ENCODE measurements around the gene L3MBTL4. TPM values are rescaled to one million over a fixed set of nuclear protein-coding genes. Genes with fewer than 3 reads are reported as not detected.

The L3MBTL4 gene
- total RNA-seq, 6 donors from 2014 or later: 13.2 to 29.1 (median 14.8) TPM

DNA sequence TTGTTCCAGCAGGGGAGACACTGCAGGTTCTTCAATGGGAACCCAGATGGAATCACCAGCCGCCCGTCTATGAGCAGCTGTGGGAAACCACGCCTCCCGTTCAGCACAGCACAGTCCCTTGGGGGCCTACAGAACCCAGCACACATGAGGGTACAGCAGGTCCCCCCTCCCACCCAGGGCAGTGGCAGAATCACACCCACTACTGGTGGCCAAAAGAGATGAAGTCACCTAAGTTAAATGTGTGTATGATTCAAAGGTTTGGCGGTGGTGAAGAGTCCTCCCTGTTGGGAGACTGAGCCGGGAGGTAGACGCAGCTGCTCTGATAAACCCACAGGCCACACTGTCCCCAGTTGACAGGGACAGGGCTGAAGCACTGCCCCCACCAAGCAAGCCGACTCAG, 44.3 kb downstream of the L3MBTL4 start:
- Histone ChIP-seq H3K36me3 (no peaks in the 10 kb centered on the region), H3K27ac (no peak overlapping the region), H3K4me3 (no peak overlapping the region), H3K4me1 (peaks cover 5 to 13% (median 9%) of the 10 kb centered on the region in 4 donors), H3K9me3 (no peaks in the 10 kb centered on the region), H3K27me3 (no peaks in the 10 kb centered on the region)
- peak; percentile 40 to 83 for ATAC-seq (ENCODE audit: low FRiP score in 2 of 2)
- TF ChIP-seq POLR2A (IDR thresholded peaks at IDR 0.05) (no peak), EP300 (IDR thresholded peaks at IDR 0.05) (no peak), POLR2AphosphoS5 (IDR thresholded peaks at IDR 0.05) (no peak)
- TF ChIP-seq, protein P1, sequence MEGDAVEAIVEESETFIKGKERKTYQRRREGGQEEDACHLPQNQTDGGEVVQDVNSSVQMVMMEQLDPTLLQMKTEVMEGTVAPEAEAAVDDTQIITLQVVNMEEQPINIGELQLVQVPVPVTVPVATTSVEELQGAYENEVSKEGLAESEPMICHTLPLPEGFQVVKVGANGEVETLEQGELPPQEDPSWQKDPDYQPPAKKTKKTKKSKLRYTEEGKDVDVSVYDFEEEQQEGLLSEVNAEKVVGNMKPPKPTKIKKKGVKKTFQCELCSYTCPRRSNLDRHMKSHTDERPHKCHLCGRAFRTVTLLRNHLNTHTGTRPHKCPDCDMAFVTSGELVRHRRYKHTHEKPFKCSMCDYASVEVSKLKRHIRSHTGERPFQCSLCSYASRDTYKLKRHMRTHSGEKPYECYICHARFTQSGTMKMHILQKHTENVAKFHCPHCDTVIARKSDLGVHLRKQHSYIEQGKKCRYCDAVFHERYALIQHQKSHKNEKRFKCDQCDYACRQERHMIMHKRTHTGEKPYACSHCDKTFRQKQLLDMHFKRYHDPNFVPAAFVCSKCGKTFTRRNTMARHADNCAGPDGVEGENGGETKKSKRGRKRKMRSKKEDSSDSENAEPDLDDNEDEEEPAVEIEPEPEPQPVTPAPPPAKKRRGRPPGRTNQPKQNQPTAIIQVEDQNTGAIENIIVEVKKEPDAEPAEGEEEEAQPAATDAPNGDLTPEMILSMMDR (IDR thresholded peaks at IDR 0.05): no peak
- WGBS, 2 donors: 72 to 86% methylated on average over 8 of the region's 8 CpGs
- no peak for DNase-seq

- H3K27me3 ChIP-seq: no peaks in the 10 kb centered on the region
- TF ChIP-seq EP300 (IDR thresholded peaks at IDR 0.05): no peak
- TF ChIP-seq, protein P1 (IDR thresholded peaks at IDR 0.05): no peak
- TF ChIP-seq POLR2AphosphoS5 (IDR thresholded peaks at IDR 0.05): no peak
- TF ChIP-seq POLR2A (IDR thresholded peaks at IDR 0.05): no peak
- no peaks in the 10 kb centered on the region for H3K36me3 ChIP-seq
- H3K4me3 ChIP-seq: no peak overlapping the region
- peaks cover 5 to 13% (median 9%) of the 10 kb centered on the region in 4 donors for H3K4me1 ChIP-seq
- 98 to 100% methylated on average over 6 of the region's 6 CpGs for WGBS, 2 donors
- no peak for DNase-seq
- H3K27ac ChIP-seq: no peak overlapping the region
- H3K9me3 ChIP-seq: no peaks in the 10 kb centered on the region
- ATAC-seq (ENCODE audit: low FRiP score in 2 of 2): no peak
These were observed 46.7 kb downstream of the L3MBTL4 start for GRCh38 chr18:6368017-6368416.

DNA sequence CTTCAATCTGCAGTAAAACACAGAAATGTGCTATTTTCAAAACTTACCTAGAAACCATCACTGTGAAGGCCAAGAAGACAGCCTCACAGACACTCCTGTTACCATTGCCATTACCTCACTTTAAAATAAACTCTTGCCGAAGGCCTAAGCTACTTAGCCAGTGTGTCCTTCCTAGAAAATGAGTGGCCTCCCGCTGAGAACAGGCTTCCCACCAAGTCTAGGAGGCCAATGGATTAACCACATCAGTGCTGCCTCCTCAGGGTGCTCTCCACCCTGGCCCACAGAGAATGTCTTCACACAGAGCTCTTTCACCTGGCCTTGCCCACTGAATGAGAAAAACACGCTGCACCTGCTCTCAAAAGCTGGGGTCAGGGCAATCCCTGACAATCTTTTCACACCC, 47.5 kb downstream of the L3MBTL4 start:
- 75 to 100% methylated on average over 3 of the region's 3 CpGs for WGBS, 2 donors

GRCh38 chr18:6366776-6367175, 47.9 kb downstream of the L3MBTL4 start:
- Histone ChIP-seq H3K4me3 (no peak overlapping the region), H3K4me1 (peaks cover 5 to 13% (median 9%) of the 10 kb centered on the region in 4 donors), H3K27ac (no peak overlapping the region), H3K36me3 (no peaks in the 10 kb centered on the region), H3K9me3 (no peaks in the 10 kb centered on the region), H3K27me3 (no peaks in the 10 kb centered on the region)
- 78 to 82% methylated on average over 3 to 4 of the region's 4 CpGs for WGBS, 2 donors
- no peak for DNase-seq
- ATAC-seq (ENCODE audit: low FRiP score in 2 of 2): no peak
- TF ChIP-seq, protein P1 (IDR thresholded peaks at IDR 0.05): no peak
- TF ChIP-seq POLR2AphosphoS5 (IDR thresholded peaks at IDR 0.05) (no peak), POLR2A (IDR thresholded peaks at IDR 0.05) (no peak), EP300 (IDR thresholded peaks at IDR 0.05) (no peak)

More for the DNA sequence above, 47.5 kb downstream of the L3MBTL4 start:
- no peak overlapping the region for H3K4me3 ChIP-seq
- no peaks in the 10 kb centered on the region for H3K36me3 ChIP-seq
- DNase-seq (no peak), ATAC-seq (ENCODE audit: low FRiP score in 2 of 2) (no peak)
- no peaks in the 10 kb centered on the region for H3K9me3 ChIP-seq
- H3K27me3 ChIP-seq: no peaks in the 10 kb centered on the region
- H3K4me1 ChIP-seq: peaks cover 5 to 13% (median 9%) of the 10 kb centered on the region in 4 donors
- TF ChIP-seq POLR2AphosphoS5 (IDR thresholded peaks at IDR 0.05): no peak
- TF ChIP-seq EP300 (IDR thresholded peaks at IDR 0.05): no peak
- TF ChIP-seq, protein P1 (IDR thresholded peaks at IDR 0.05): no peak
- no peak for TF ChIP-seq POLR2A (IDR thresholded peaks at IDR 0.05)
- H3K27ac ChIP-seq: no peak overlapping the region

- no peak for TF ChIP-seq POLR2A (IDR thresholded peaks at IDR 0.05)
- peaks cover 0 to 3% (median under 1%) of the 10 kb centered on the region in 4 donors for H3K4me1 ChIP-seq
- H3K27ac ChIP-seq: no peak overlapping the region
- no peaks in the 10 kb centered on the region for H3K36me3 ChIP-seq
- H3K9me3 ChIP-seq: no peaks in the 10 kb centered on the region
- H3K4me3 ChIP-seq: no peak overlapping the region
- no peaks in the 10 kb centered on the region for H3K27me3 ChIP-seq
- DNase-seq: no peak
- ATAC-seq (ENCODE audit: low FRiP score in 2 of 2): no peak
These were observed 49.3 kb downstream of the L3MBTL4 start for GRCh38 chr18:6365385-6365784.

Measured in upper lobe of left lung (tissue), 6 donors.